Upper lobe of left lung (tissue), 4 donors: Measurements from ENCODE around the gene PPP3CA.

ENCODE experiments used
- POLR2A ChIP-seq, 4 donors: fragments of 450-650 bp; IDR thresholded peaks; one replicate each; pipeline ENCODE4 v1.5.1; 2016 to 2017; ENCODE audit warnings: antibody characterized with exemption in 4 of 4, mild to moderate bottlenecking in 2 of 4
- TF ChIP-seq, protein P1 (sequence below), 6 experiments: fragments of 450-650 bp in 4 of 6; fragments of 200-600 bp in 2 of 6; sonication (generic) in 2 of 6; IDR thresholded peaks; one replicate each; pipeline ENCODE4 v1.5.1; 2016 to 2019; ENCODE audit warnings: antibody characterized with exemption in 6 of 6

DNA sequence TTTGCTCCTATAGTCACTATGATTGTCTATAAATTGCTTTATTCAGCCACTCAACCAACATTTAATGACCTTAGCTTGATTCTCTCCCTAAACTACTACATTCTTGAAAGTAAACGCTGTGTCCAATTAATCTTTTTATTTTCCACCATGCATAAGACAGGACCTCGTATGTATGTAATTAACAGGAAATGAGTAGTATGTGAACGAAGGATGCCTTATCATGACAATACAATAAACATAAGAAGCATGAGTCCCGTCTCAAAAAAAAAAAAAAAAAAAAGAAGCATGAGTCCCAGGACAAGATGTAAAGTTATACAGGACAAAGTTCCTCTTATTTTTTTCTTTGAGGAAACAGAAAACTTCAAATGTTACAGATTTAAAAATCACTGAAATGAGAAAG, 92.5 kb downstream of the PPP3CA start:
- TF ChIP-seq, protein P1, sequence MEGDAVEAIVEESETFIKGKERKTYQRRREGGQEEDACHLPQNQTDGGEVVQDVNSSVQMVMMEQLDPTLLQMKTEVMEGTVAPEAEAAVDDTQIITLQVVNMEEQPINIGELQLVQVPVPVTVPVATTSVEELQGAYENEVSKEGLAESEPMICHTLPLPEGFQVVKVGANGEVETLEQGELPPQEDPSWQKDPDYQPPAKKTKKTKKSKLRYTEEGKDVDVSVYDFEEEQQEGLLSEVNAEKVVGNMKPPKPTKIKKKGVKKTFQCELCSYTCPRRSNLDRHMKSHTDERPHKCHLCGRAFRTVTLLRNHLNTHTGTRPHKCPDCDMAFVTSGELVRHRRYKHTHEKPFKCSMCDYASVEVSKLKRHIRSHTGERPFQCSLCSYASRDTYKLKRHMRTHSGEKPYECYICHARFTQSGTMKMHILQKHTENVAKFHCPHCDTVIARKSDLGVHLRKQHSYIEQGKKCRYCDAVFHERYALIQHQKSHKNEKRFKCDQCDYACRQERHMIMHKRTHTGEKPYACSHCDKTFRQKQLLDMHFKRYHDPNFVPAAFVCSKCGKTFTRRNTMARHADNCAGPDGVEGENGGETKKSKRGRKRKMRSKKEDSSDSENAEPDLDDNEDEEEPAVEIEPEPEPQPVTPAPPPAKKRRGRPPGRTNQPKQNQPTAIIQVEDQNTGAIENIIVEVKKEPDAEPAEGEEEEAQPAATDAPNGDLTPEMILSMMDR (IDR thresholded peaks at IDR 0.05) = no peak
- no peak for TF ChIP-seq POLR2A (IDR thresholded peaks at IDR 0.05)
